Smooth muscle cell of trachea (primary cell): ENCODE data around the gene ABCC5. TPM values are rescaled to one million over a fixed set of nuclear protein-coding genes. Genes with fewer than 3 reads are reported as not detected.

Experiments used
- total RNA-seq: library from RNA; depleted of rRNA; stranded (reverse); fragments of >200 nt; gene quantifications from 2 replicates; pipeline ENCODE4 v1.2.1, GENCODE V29; 2014

Gene ABCC5
- total RNA-seq = 18.6 and 21.0 TPM in 2 replicates

GRCh38 chr3:184017672-184018423 lies at the start of gene ABCC5:
Gene ABCC5 (minus strand): TSS chr3:184017884. CDS start chr3:184014392, 3,492 bp downstream.

GRCh38 chr3:184052767-184053166 lies 35.1 kb upstream of the ABCC5 start, which contains the start of gene HTR3C:
Gene HTR3C (plus strand): TSS chr3:184053047. CDS start chr3:184053081, 34 bp downstream.

GRCh38 chr3:184031187-184031792 lies 13.6 kb upstream of the ABCC5 start, which contains the start of gene HTR3D:
Gene HTR3D (plus strand): TSS chr3:184031742. CDS start chr3:184031742, 0 bp downstream.

GRCh38 chr3:183884427-183885296 lies 133.0 kb downstream of the ABCC5 start, which contains the start of gene PARL:
Gene PARL (minus strand): TSS chr3:183884880. CDS start chr3:183884846, 34 bp downstream.

Other genes starting within 250 kb of the ABCC5 start
- 1.9 and 2.3 TPM in 2 replicates for gene MAP6D1, start 192.3 kb downstream of the ABCC5 start, total RNA-seq
- 30.9 and 46.7 TPM in 2 replicates for gene PARL, start 133.0 kb downstream of the ABCC5 start, total RNA-seq
- gene HTR3D, start 13.9 kb upstream of the ABCC5 start, total RNA-seq = not detected in 2 replicates
- not detected in 2 replicates for gene HTR3C, start 35.2 kb upstream of the ABCC5 start, total RNA-seq
- gene HTR3E, start 79.2 kb upstream of the ABCC5 start, total RNA-seq = not detected in 2 replicates
- gene EIF2B5, start 117.5 kb upstream of the ABCC5 start, total RNA-seq = 25.0 and 32.1 TPM in 2 replicates
- 29.1 and 53.8 TPM in 2 replicates for gene DVL3, start 137.5 kb upstream of the ABCC5 start, total RNA-seq
- 374 and 506 TPM in 2 replicates for gene AP2M1, start 157.0 kb upstream of the ABCC5 start, total RNA-seq
- 47.3 and 89.0 TPM in 2 replicates for gene ABCF3, start 168.3 kb upstream of the ABCC5 start, total RNA-seq
- gene VWA5B2, start 211.7 kb upstream of the ABCC5 start, total RNA-seq = not detected in 2 replicates
- gene ALG3, start 231.1 kb upstream of the ABCC5 start, total RNA-seq = 24.0 and 25.3 TPM in 2 replicates
- 0.87 and 2.0 TPM in 2 replicates for gene EEF1AKMT4, start 231.8 kb upstream of the ABCC5 start, total RNA-seq
- not detected in 2 replicates for gene CAMK2N2, start 243.7 kb upstream of the ABCC5 start, total RNA-seq